MM.1S (cell line): ENCODE measurements around the gene RGS11.

Experiments
- DNase-seq: peaks from one replicate; pipeline ENCODE4 v3.0.0-alpha.2; 2015
- H2AFZ ChIP-seq: fragments of 300-600 bp; sonication (generic); 2 replicates; pipeline ENCODE4 v1.6.0; 2016; ENCODE audit warnings: antibody characterized with exemption, low read length
- H3F3A ChIP-seq: fragments of 300-600 bp; sonication (generic); 2 replicates; pipeline ENCODE4 v1.6.1; 2016; ENCODE audit warnings: mild to moderate bottlenecking, antibody characterized with exemption, low read length, moderate library complexity, mixed read lengths; ENCODE audit not compliant: insufficient read depth
- H3K27ac ChIP-seq: fragments of 300-600 bp; sonication (generic); 2 replicates; pipeline ENCODE4 v1.5.1; 2016; ENCODE audit warnings: mild to moderate bottlenecking, low read length
- H3K27me3 ChIP-seq: fragments of 300-600 bp; sonication (generic); replicated peaks from 2 replicates; pipeline ENCODE4 v1.6.0; 2016; ENCODE audit warnings: low read length; ENCODE audit not compliant: insufficient read depth
- H3K36me3 ChIP-seq: fragments of 300-600 bp; sonication (generic); replicated peaks from 2 replicates; pipeline ENCODE4 v1.6.1; 2016; ENCODE audit warnings: mild to moderate bottlenecking, low read length, mixed read lengths; ENCODE audit not compliant: insufficient read depth
- H3K4me1 ChIP-seq: fragments of 300-600 bp; sonication (generic); 2 replicates; pipeline ENCODE4 v1.6.1; 2016; ENCODE audit warnings: low read length, mixed read lengths
- H3K4me2 ChIP-seq: fragments of 300-600 bp; sonication (generic); 2 replicates; pipeline ENCODE4 v1.6.0; 2016; ENCODE audit warnings: low read depth, low read length
- H3K4me3 ChIP-seq: fragments of 300-600 bp; sonication (generic); 2 replicates; pipeline ENCODE4 v1.5.1; 2016; ENCODE audit warnings: low read length, mixed read lengths
- H3K79me2 ChIP-seq: fragments of 300-600 bp; sonication (generic); 2 replicates; pipeline ENCODE4 v1.6.1; 2016; ENCODE audit warnings: mixed run types, low read length, mixed read lengths
- H3K9ac ChIP-seq: fragments of 300-600 bp; sonication (generic); 2 replicates; pipeline ENCODE4 v1.6.1; 2016; ENCODE audit warnings: low read length, mixed read lengths
- H3K9me2 ChIP-seq: fragments of 300-600 bp; sonication (generic); replicated peaks from 2 replicates; pipeline ENCODE4 v1.6.1; 2016; ENCODE audit warnings: mild to moderate bottlenecking, low read length, mixed read lengths; ENCODE audit not compliant: insufficient read depth
- H3K9me3 ChIP-seq: fragments of 300-600 bp; sonication (generic); replicated peaks from 2 replicates; pipeline ENCODE4 v1.6.1; 2016; ENCODE audit warnings: mild to moderate bottlenecking, low read length, mixed read lengths; ENCODE audit not compliant: insufficient read depth
- H4K20me1 ChIP-seq: fragments of 300-600 bp; sonication (generic); 2 replicates; pipeline ENCODE4 v1.6.1; 2016; ENCODE audit warnings: mild to moderate bottlenecking, low read length, moderate library complexity, mixed read lengths; ENCODE audit not compliant: insufficient read depth
- CTCF ChIP-seq: fragments of 300-600 bp; sonication (generic); IDR thresholded peaks from 2 replicates; pipeline ENCODE4 v1.5.1; 2016; ENCODE audit warnings: antibody characterized with exemption, low read length, mixed read lengths
- EZH2 ChIP-seq: fragments of 300-600 bp; sonication (generic); optimal IDR thresholded peaks from 2 replicates; pipeline ENCODE3; 2017; ENCODE audit warnings: low read depth, mild to moderate bottlenecking, antibody characterized with exemption, low read length, mixed read lengths
- EZH2phosphoT487 ChIP-seq: fragments of 300-600 bp; sonication (generic); IDR thresholded peaks from 2 replicates; pipeline ENCODE4 v1.6.1; 2018; ENCODE audit warnings: antibody characterized with exemption, low read length

The RGS11 gene

GRCh38 chr16:307691-308312, 32.1 kb upstream of the RGS11 start:
- Histone ChIP-seq H3K9me2 (no peaks in the 10 kb centered on the region), H3K4me3 (no peak overlapping the region), H3K9me3 (no peaks in the 10 kb centered on the region), H3K9ac (no peak overlapping the region), H3K27me3 (no peaks in the 10 kb centered on the region), H3K4me1 (no peaks in the 10 kb centered on the region), H3K36me3 (no peaks in the 10 kb centered on the region), H3K27ac (peak overlapping the region; percentile 62; the same call in 1 of the 2 replicates), H4K20me1 (no peaks in the 10 kb centered on the region), H3K79me2 (peaks cover 6% of the 10 kb centered on the region; the same call in 1 of the 2 replicates), H3K4me2 (no peak overlapping the region), H2AFZ (no peak overlapping the region), H3F3A (no peaks in the 10 kb centered on the region)
- TF ChIP-seq EZH2: no peak
- no peak for TF ChIP-seq CTCF
- no peak for TF ChIP-seq EZH2phosphoT487
- DNase-seq: no peak

- Histone ChIP-seq H3K4me3 (no peak overlapping the region), H3K27ac (peak overlapping the region; percentile 62; the same call in 1 of the 2 replicates), H3F3A (no peaks in the 10 kb centered on the region), H3K9ac (no peak overlapping the region), H3K36me3 (no peaks in the 10 kb centered on the region), H3K9me2 (no peaks in the 10 kb centered on the region), H4K20me1 (no peaks in the 10 kb centered on the region), H3K4me1 (no peaks in the 10 kb centered on the region), H3K79me2 (peaks cover 3% of the 10 kb centered on the region; the same call in 1 of the 2 replicates), H3K9me3 (no peaks in the 10 kb centered on the region), H2AFZ (no peak overlapping the region), H3K27me3 (no peaks in the 10 kb centered on the region), H3K4me2 (no peak overlapping the region)
- TF ChIP-seq EZH2: no peak
- no peak for TF ChIP-seq EZH2phosphoT487
- TF ChIP-seq CTCF: no peak
- peak; percentile 21 for DNase-seq
Measured at GRCh38 chr16:306911-307370, 31.2 kb upstream of the RGS11 start.

- Histone ChIP-seq H3K4me2 (no peak overlapping the region), H3K4me1 (no peaks in the 10 kb centered on the region), H3K36me3 (no peaks in the 10 kb centered on the region), H3K9me3 (no peaks in the 10 kb centered on the region), H3K27ac (no peak overlapping the region), H3K27me3 (no peaks in the 10 kb centered on the region), H3F3A (no peaks in the 10 kb centered on the region), H3K9me2 (no peaks in the 10 kb centered on the region), H4K20me1 (no peaks in the 10 kb centered on the region), H2AFZ (no peak overlapping the region), H3K9ac (no peak overlapping the region), H3K4me3 (no peak overlapping the region), H3K79me2 (no peaks in the 10 kb centered on the region; the same call in 1 of the 2 replicates)
- no peak for DNase-seq
- no peak for TF ChIP-seq CTCF
- TF ChIP-seq EZH2phosphoT487: no peak
- no peak for TF ChIP-seq EZH2
Measured at GRCh38 chr16:305916-306626, 30.3 kb upstream of the RGS11 start.
